RPMI8226 (cell line): Measurements from ENCODE around the gene PRELID3B.
"Not testable (repeated sequence)": the region's sequence is repeated elsewhere in the genome, so short reads cannot be mapped to it uniquely, and the experiment has no call there.

Experiments
- DNase-seq: peaks from one replicate; pipeline ENCODE4 v3.0.0-alpha.2; 2015

Gene PRELID3B

GRCh38 chr20:59047938-59048680 lies 5.5 kb upstream of the PRELID3B start:
- DNase-seq = no peak

- DNase-seq = no peak
Measured at GRCh38 chr20:59046862-59047261, 4.3 kb upstream of the PRELID3B start.

GRCh38 chr20:59044796-59045195 lies 2.2 kb upstream of the PRELID3B start:
- no peak for DNase-seq

- no peak for DNase-seq
Measured at GRCh38 chr20:59044295-59044694, 1.7 kb upstream of the PRELID3B start.

DNA sequence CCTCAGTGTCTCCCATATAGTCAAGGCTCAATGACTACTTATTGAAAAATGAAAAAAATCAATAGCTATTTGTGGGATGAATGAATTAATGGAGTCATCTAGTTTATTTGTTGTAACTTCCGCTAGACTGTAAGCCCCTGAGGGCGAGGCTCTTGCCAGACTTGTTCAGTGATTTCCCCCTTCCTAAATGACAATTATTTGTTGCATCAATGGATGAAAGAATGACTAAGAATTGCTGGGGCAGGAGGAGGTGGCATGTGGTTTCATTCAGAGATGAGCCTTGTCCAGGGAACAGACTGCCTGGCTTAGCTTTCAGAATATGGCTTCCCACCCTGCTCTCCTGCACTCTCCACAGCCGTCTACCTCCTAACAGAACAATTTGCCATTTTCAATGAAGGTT lies 1.1 kb upstream of the PRELID3B start:
- DNase-seq = no peak

DNA sequence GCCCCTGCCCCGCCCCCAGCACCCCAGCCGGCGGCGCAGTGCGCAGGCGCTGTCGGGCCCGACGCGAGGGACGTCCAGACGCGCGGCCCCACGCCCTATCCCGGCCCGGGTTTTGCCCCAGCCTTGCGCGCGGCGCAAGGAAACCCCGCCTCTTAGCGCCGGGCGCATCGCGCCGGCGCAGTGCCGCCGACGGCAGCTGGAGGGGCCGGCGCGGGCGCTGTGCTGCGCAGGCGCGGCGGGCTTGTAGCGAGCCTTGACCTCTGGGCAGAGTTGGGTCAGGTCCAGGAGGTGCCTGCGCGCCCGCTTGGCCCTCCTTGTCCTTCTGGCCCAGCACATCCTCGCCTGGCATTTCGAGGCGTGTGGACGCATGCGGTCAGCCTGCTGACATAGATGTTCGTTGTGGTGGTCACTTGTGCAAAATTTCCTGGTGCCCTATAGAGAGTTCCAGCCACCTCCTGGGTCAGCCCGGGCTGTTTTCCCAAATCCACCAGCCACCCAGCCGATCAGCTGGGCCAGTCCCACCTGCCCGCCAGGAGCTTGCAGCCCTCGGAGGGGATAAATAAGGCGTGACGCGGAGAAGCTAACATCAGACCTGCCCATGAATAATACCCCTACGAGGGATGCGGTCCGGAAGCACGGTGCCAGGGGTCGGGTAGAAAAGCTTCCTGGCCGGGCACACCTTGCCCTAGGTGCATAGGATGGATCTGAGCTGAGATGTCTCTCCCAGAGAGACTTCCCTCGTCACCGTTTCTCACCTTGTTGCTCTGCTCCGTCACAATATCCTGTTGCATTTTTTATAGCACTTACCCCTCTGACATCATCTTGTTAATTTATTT lies 428 bp upstream of the PRELID3B start:
- DNase-seq = peak; percentile 97

- DNase-seq = not testable (repeated sequence)
Measured at GRCh38 chr20:59041487-59041886, 1.1 kb downstream of the PRELID3B start.

DNA sequence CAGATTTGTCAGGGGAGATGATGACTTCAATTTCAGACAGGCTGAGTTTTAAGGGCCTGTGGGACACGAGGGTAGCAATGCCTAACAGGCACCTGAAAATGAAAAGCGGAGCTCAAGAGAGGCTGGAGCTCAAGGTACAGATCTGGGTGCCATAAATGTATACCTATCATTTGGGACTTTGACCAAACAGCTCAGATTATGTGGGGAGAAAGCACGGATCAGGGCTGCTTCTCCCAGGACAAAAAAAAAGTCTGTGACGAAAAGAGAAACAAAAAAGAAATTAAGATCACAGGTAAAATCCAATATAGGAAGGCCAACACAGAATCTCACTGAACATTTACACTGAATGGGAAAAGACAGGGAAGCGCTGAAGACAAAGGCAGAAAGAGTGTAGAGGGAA lies 1.9 kb downstream of the PRELID3B start:
- no peak for DNase-seq

DNA sequence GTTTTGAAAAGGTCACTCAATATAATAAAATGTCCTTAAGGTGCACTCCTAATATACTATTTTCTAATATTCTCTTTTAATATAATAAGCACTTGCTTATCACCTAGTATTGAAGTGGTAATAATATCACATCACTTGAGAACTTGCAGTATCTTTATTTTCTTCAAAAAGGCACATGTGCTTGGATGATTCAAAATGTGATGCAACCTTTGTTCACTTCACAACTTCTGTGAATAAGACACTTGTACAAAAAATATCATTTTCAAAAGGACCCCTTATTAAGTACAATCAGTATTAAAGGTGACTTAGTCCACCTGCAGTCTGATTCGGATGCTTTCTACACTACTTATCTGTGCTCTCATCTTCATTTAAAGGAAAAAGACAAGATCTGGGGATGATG lies 3.4 kb downstream of the PRELID3B start:
- DNase-seq = no peak

DNA sequence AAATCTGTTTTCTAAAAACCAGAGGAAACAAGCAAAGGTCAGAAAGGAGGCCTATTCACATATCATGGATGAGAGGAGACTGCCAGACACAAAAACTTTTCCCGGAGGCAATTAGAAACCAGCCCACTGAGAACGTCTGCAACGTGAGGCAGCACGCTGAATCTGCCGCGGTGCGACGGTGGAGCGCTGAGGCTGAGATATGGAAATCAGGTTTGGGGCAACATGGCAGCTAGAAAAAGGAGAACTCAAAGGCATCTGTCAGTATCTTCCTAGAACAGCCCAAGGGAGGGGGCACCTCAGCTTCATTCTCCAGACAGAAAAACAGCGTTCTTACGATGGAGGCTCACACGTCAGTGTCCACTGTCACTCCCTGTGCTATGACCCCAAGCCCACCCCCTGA lies 5.2 kb downstream of the PRELID3B start:
- no peak for DNase-seq

DNA sequence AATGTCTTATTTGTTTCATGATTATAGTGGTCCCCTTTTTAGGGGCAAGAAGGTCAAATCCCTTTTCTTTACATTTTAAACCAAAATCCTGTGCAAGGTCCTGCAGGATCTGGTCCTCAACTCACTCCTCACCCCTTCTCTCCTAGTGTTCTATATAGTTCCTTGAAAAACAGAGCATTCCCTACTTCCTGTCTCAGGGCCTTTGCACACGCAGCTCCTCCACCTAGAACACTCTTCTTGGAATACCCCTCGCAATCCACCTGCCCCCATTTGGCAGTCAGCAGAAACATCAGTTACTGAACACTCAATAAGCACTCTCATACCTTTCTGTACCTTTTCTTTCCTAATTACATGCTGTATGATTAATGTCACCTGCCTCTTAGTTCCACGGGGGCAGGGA lies 7.2 kb downstream of the PRELID3B start:
- no peak for DNase-seq

DNA sequence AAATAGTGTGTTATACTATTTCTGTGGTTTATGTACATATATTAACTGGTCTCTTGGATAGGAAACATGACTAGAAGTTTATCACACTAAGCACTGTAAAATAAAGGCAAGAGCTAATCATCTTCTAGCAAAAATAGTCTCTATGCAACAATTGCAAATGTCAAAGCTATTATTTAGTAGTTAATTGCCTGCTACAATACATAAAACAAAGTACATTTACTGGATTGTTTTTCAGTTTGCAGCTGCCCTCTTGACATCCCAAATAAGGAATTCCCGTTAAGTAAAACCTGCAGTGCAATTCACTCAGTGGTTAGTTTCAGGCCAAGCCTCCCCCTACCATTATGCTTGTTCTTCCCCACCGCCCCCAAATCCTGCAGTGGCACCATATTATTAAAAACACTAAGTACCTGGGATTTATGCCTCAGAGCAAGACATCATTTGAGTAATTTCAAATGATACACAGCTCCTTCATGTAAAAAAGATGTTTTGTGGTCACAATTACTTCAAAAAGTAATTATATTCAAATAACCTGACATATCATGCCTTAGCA lies 8.9 kb downstream of the PRELID3B start:
- no peak for DNase-seq

GRCh38 chr20:59033093-59033492 lies 9.5 kb downstream of the PRELID3B start:
- no peak for DNase-seq

DNA sequence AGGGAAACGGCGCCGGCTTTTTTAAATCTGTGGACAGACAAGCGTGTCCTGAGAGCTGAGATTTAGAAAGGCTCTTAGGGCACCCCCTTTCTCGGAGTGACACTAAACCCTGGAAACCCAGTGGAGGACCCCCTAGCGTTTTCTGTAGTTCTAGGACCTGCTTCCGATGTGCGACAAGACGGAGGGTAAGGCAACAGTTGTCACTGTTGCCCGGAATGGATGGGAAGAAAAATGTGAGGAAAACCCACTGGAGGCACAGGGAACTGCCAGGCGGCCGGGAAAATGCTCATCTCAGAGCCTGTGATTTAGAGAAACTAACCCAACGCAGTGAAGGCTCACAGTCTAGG lies 9.9 kb downstream of the PRELID3B start:
- DNase-seq = no peak

DNA sequence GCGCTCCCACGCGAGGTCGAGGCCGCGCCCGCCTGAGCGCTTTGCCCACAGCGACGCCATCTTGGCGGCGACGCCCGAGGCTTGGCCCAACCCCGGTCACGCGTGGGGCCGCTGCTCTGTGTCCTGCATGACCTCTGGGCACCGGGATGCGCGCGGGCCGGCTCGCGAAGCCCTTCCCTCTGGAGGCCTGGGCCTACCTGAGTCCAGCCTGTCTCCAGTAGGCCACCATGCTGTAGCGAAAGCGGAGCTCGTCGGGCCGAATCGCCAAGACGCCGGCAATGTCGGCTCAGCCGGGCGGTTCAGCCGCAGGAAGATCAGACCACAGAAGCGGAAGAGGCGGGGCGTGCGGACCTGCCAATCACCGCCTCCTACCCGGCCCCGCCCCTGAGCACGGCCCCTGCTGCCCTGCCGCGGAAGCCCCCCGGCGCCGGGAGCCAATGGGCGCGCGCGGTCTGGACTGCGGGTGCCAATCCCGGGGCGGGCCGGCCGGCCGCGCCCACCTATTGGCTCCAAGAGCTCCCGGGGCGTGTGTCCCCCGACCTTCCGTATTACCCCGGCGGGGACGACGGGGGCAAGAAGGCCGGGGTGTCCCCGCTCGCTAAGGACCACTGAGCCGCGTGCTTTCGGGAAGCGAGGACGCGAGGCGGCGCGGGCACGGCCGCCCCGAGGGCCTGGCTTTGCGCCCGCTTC lies 10.4 kb downstream of the PRELID3B start, which contains the start of gene ATP5F1E:
Gene ATP5F1E, minus strand, starts transcription at position 313 of the 690 bp plus-strand sequence. Its CDS starts 84 bp downstream, at position 229.
- DNase-seq = peak; percentile 96

DNA sequence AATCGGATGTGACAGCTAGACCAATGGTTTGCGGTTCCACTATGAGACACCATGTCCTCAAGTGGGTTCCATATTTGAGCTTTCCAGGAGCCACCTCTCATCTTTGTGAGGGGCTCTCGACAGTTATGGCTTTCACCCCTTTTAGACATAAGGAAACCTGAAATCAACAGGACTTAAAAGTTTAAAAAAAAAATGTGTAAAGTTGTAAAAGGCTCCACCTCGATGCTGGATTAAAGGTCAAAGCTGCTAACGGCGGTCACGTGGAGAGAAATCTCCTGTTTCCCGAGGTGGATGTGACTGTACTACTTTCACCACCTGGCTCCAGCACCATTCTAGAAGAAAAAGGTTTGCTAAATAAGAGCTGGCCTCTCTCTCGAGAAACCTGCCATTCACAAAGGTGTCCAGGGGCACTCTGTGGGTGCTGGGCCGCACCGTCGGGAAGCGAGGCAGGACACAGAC lies 11.0 kb downstream of the PRELID3B start:
- peak; percentile 22 for DNase-seq

- peak; percentile 56 for DNase-seq
Measured at GRCh38 chr20:59030911-59031563, 11.5 kb downstream of the PRELID3B start.

DNA sequence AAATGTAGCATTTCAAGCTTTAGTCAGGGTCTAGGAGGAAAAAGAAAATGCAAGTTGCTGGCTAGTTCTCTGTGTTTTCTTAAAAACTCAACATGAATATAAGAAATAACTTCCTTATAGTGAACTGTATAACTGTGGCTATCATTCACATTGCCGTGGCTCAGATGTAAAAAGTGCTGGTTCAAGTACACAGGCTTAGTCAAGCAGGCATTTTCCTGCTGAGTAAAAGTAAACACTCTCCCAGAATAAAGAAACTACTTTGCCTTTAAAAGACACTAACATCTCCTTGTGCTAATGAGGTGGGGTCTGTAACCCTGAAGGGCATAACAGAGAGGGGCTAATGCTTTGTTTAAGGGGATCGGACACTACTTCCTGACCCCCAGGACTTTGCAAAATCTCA lies 13.8 kb downstream of the PRELID3B start:
- DNase-seq = no peak

DNA sequence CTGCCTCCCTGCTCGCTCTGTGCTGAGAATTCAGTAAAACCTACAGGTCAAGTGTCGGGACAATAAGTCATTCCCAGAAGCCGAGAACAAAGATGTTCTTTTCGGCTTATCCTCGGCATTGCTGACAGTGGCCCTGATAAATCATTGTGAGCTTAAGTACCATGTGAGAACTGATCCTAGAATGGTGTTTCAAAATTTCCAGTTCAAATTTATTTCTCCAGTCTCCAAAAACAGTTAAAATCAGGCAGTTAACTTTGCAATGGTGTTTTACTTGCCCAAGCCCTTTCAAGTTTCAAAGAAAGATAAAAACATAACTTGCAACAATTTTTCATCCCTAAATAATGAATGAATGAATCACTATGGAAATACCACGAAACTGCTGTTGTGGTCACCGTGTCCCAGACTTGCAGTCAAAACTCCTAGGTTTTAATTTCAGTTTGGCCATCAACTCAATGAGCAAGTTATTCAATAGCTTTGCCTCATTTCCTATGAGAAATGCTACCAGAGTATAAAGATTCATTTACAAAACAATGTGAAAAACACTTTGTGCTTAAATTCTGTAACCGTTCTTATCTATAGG lies 14.8 kb downstream of the PRELID3B start:
- no peak for DNase-seq

- DNase-seq = no peak
Measured at GRCh38 chr20:59026904-59027740, 15.5 kb downstream of the PRELID3B start.

DNA sequence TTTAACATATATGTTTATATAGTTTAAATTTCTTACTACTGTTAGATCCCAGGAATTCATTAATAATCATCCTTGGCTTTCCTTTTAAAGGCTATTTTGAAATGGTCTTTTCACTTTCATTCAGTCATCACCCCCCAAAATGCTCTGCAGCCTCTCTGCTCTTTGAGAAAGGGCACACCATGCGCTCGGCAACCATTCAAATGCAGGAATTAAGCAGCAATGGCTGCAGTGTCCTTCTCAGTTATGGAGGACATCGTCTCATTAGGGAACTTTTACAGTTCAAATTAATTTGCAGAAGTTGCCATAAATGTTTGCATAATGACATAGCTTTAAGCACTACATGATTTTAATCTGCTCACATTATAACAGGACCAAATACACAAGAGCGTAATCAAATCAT lies 17.1 kb downstream of the PRELID3B start:
- no peak for DNase-seq
